ENCODE measurements around the gene CLMN.
"Not testable (repeated sequence)": the region's sequence is repeated elsewhere in the genome, so short reads cannot be mapped to it uniquely, and the experiment has no call there.

The CLMN gene

DNA sequence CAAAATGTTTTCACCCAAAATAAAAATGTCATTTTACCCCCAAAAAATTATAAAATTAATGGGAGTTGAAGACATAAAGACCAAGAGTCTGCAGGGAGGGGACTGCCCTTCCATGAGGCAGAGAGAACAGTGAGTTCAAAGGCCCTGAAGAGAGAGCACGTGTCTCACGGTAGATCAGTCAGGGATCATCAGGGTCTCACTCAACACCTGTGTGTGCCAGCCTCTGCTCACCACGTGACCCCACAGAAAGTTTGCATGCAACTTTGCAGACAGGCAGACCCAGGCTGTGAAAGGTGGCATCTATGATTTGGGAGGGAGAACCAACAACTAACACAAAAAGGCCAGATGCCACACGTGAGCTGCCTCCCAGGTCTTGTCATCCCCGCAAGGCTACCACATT is 33.1 kb downstream of the CLMN start:
- DNase-seq = no peak

DNA sequence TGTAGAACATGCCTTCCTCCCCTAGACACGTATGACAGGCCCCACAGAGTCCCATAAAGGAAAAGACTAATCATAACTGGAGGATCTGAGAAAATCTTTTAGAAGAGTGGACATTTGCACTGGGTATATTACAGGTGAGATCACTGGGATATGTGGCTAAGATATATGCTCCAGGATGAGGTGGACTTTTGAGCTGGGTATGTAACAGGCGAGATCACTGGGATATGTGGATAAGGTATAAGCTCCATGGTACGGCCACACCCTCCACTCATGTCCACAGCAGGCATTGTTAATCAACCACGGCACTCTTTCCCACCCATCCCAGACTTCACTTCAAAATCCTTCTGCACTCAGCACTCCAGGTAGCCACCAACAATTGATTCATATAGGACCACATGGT is 34.1 kb downstream of the CLMN start:
- no peak for DNase-seq

DNA sequence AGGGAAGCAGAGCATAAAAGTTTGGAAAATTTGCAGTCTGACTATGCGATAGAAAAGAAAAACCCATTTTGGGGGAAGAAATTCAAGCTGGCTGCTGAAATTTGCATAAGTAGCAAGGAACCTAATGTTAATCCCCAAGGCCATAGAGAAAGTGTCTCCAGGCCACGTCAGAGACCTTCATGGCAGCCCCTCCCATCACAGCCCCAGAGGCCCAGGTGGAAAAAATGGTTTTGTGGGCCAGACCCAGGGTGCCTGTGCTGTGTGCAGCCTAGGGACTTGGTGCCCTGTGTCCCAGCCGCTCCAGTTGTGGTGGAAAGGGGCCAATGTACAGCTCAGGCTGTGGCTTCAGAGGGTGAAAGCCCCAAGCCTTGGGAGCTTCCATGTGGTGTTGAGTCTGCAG is 35.9 kb downstream of the CLMN start:
- not testable (repeated sequence) for DNase-seq

DNA sequence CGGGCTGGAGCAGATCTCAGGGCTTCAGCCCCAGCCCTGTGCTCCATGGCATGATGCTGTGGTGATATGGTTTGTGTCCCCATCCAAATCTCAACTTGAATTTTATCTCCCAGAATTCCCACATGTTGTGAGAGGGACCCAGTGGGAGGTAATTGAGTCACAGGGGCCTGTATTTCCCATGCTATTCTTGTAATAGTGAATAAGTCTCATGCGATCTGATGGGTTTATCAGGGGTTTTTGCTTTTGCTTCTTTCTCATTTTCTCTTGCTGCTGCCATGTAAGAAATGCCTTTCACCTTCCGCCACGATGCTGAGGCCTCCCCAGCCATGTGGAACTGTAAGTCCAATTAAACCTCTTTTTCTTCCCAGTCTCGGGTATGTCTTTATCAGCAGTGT is 36.7 kb downstream of the CLMN start:
- not testable (repeated sequence) for DNase-seq

DNA sequence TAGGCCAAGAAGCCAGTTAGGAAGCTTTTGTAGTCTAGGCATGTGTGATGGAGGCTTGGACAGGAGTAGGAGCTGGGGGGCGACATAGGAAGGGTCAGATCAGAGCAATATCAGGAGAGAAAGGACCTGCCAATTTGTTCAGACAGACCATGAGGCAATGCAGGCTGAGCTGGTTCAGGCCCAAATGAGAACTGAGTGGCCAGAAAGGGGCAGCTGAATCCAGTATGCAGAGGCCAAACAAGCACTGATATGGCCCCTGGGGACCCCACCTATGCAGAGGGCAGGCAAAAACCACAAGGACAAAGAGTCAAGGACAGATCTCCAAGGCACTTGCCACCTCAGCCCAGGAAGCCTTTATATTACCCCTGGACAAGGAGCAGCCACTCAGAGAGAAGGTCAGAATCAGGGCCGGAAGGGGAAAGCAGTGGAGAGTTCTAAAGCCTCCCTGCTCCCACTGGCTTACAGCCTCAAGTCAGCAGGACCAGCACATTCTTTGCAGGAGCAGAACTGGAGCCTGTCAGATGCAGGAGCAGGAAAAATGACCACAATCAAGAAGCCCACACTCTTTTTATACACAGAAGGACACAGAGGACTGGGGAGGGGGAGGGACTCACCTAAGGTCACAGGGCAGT is 37.2 kb downstream of the CLMN start:
- DNase-seq = no peak

DNA sequence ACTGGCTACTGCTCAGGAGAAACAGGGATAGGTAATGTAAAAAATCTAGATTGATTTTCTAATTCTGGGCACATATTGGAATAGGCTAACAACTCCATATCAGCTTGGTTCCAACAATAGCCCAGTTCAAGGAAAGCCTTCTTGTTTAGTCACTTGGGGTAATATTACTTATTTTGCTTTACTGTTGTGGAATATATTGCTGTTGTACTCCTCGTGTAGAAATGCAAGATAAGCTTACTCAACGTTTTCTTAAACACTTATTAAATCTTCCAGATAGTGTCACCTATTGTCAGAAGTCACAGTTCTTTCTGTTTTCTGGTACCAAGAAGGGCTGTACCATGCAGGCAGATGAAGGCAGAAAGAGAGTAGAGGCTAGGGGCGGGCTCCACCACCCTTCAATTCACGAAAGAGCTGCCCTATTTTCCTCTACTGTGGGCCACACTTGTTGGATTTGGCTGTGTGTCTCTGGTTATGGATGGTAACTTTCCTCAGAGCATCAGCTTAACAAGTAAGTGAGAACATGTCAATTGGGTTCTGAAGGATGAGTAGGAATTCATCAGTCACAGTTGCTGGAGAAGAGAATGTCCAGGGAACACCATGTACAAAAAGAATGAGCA is 38.0 kb downstream of the CLMN start:
- DNase-seq = no peak

DNA sequence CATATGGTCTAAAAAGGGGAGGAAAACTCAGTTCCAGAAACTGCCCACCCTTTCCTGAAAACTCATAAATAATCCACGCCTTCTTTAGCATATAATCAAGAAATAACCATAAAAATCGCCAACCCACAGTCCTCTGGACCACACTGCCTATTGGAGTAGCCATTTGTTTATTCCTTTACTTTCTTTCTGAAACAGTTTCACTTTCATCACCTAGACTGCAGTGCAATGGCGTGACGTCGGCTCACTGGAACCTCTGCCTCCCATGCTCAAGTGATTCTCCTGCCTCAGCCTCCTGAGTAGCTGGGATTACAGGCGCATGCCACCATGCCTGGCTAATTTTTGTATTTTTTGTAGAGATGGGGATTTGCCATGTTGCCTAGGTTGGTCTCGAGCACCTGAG is 44.2 kb downstream of the CLMN start:
- DNase-seq = no peak

DNA sequence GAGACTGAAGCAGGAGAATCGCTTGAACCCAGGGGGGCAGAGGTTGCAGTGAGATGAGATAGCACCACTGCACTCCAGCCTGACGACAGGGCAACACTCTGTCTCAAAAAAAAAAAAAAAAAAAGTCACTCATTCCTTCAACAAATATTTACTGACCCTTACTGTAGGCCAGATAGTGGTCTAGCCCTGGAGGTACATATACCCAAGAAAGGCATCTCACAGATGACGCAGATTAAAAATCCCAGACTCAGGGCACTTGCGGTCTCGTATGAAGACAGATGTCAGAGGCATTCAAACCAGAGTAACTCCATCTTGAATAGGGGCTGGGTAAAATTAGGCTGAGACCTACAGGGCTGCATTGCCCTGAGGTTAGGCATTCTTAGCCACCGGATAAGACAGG is 44.8 kb downstream of the CLMN start:
- DNase-seq = no peak

DNA sequence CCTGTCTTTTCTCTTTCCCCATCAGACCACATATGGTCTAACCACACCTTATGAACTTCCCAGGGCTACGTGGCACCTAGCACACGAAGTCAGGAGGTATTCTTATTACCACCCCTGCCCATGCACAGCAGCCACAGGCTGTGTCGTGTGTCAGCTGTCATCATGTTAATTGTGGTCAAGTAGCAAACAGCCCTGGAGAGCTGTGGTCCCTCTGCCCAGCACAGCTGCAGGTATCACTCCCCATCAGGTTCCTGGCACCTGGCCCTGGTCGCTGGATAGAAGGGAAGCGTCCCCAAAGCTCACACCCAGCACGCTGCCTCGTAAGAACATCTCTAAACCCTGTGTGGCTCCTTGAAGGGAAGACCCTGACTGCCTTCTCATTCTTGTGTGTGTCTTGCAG is 45.4 kb downstream of the CLMN start:
- no peak for DNase-seq

DNA sequence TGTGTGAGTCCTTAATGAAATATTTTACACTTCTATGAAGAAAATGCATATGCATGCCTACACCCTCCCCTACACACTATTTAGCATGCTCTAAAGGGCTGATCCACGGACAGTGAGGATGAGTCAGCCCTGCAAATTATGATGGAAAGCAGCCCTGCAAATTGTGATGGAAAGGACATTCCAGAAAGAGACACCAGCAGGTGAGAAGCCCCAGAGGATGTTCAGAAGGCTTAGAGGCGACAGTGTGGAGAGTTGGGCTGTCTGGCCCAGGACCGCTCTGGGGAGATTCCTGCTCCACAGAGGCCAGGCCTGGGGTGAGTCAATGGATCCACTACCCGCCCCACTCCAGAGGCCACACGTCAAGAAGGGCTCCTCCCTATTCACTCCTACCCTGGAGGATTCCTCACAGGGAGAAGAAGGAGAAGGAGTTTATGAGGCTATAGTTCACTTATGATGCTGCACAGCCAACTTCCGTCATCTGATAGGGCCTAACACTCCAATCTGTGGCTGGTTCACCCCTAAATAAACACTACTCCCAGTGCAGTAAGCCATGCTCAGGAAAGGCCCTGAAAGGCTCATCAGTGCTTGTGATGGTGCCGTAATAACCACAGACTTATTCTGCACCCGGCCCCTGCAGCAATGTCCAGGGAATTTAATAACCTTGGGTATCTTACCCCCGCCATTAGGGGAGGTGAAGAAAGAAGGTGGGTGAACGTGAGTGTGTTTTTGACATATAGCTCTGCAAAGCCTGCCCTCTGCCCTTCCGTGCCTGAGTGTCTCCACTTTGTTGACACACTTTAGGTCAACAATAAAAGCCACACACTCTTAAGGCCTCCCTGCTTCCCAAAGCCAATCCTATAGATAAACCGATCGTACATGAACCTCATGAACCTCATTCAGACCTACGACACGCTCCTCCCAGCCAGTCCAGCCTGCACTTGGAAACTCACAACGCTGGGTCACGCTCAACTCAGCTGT is 46.4 kb downstream of the CLMN start:
- DNase-seq = no peak

DNA sequence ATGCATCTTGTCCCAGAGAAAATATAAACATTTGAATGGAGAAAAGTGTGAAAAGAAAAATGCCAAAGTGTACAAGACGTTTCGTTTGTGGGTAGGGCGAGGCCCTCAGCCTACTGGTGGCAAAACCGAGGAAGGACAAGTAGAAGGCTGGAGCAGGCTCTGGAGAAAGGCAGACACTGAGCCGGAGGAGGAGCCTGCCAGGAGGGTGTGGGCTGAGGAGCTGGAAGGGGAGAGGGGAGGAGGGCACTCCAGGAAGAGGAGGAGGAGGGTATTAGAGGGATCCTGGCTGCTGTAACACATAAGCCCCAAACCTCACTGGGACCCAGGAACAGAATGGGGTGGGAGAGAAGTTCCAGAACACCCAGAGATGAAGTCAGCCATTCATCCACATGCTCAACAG is 47.7 kb downstream of the CLMN start:
- no peak for DNase-seq

DNA sequence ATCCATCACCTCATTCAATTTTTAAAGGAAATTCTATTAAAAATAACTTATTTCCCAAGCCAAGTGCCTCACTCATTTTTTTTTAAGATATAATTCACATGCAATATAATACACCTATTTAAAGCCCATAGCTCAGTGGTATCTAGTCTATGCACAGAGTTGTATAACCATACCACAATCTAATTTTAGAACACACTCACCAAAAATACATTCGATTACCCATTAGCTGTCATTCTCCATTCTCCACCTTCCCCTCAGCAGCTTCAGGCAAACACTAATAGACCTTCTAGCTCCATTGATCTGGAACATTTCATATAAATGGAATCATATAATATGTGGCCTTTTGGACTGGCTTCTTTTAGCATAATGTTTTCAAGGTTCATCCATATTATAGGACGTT is 49.5 kb downstream of the CLMN start:
- no peak for DNase-seq

DNA sequence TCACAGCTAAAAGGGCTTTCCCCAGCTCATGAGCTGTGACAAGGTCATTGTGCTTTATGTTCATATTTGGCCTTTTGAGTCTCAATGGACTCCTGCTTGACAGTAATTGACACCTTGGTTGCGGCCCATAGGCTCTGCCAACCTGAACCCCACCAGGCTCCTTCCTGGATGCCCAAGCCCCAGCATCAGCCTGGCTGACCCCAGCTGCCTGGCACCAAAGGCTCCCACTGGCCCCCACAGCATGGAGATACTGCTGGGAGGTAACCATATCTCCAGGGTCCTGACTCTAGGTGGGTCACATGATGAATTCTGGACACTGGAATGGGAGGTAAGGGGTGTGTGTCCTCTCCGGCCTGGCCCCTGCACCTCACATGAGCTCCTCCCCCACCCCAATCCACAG is 50.2 kb downstream of the CLMN start:
- no peak for DNase-seq

DNA sequence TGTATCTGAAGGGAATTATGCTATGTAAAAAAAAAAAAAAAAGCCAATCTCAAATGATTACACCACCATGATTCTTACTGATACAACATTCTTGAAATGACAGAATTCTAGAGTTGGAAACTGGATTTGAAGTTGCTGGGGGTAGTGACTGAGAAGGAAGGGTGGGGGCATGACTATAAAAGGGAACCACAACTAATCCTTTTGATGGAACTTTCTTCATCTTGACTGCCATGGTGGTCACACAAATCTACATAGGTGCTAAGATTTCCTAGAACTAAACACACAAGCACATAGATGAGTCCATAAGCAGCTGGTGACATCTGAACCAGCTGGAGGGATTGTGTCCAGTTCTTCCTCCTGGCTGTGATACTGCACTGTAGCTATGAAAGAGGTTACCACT is 51.4 kb downstream of the CLMN start:
- DNase-seq = no peak

DNA sequence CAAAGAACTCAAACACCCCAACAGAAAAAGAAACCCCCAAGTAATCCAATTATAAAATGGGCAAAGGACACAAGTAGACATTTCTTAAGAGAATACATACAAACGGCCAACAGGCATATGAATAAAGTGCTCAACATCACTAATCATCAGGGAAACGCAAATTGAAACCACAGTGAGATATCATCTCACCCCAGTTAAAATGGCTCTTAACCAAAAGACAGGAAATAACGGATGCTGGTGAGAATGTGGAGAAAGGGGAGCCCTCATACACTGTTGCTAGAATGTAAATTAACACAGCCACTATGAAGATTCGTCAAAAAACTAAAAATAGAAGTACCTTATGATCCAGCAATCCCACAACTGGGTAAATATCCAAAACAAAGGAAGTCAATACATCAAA is 52.4 kb downstream of the CLMN start:
- DNase-seq = no peak

DNA sequence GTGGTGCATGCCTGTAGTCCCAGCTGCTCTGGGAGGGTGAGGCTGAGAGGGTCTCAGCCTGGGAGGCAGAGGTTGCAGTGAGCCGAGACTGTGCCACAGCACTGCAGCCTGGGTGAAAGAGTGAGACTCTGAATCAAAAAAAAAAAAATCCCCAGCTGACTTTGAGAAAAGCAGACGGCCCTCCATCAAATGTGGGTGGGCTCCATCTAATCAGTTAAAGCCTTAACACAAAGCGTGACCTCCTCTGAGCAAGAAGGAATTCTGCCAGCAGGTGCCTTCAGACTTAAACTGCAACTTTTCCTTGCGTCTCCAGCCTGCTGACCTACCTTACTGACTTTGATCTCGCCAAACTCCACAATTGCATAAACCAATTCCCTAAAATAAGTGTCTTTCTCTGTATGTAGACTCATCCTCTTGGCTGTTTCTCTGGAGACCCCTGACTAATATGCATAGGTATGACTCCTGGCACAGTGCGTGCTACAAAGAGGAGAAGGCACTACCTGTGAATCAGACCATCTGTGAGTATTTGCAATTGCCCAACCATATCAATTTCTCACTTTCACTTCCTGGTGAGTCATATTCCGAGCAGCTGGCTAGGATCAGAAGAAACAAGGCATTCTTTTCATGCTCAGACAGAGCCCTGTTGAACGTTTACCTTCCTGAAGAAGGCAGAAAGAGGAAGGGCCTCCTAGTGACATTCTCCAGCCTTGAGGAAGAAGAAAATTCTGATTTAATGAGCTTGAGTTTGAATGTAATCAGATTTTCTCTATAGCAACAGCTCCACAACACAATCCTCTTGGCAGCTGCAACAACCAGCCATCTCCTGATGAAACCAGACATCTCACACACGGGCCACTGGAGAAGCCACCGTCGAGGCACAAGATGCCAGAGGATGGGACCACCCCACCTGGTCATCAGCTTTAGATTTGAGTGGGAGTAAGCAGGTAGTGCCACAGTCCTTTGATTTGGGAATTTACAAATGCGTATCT is 54.3 kb downstream of the CLMN start:
- no peak for DNase-seq

DNA sequence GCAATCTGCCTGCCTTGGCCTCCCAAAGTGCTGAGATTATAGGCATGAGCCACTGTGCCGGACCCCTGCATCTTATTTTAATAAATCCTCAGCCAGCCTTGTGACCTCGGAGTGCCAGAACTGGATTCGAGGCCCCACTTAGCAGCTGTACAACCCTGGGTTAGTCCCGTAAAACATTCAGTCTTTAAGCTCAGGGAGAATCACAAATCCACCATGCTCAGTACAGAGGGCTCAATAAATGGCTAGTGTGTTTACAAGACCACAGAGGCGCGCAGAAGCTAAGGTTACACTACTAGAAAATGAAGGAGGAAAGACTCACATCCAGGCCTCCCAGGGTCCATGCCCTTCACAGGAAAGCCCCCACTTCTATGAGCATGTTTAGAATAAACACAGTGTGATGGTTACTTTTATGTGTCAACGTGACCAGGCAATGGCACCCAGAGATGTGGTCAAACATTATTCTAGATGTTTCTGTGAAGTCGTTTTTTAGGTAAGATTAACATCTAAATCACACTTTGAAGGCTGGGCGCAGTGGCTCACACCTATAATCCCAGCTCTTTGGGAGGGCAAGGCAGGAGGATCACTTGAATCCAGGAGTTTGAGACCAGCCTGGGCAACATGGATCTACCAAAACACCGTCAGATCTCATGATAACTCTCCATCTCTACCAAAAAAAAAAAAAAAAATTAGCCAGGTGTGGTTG is 55.3 kb downstream of the CLMN start:
- no peak for DNase-seq

DNA sequence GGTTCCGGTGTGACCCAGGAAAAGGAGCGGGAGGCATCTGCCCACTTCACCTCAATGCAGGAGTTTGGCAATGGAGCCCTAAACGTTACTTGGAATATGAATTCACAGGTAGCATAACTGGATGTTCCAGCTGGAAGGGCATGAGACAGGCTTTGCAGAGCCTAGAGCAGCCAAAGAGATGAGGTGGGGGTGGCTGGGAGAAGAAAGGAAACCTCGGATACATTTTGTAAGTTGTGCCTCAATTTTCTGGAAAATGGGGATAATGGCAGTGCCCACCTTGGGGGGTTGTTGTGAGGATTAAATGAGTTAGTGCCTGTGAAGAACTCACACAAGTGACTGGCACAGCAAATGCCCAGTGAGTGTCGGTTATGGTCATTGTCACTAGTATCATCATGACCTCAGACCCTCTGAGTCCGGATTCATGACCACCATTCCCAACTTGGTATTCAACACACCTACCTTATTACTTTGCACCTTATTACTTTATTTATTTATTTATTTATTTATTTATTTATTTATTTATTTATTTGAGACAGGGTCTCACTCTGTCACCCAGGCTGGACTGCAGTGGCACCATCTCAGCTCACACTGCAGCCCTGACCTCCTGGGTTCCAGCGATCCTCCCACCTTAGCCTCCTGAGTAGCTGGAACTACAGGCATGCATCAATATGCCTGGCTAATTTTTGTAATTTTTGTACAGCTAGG is 56.0 kb downstream of the CLMN start:
- DNase-seq = no peak

DNA sequence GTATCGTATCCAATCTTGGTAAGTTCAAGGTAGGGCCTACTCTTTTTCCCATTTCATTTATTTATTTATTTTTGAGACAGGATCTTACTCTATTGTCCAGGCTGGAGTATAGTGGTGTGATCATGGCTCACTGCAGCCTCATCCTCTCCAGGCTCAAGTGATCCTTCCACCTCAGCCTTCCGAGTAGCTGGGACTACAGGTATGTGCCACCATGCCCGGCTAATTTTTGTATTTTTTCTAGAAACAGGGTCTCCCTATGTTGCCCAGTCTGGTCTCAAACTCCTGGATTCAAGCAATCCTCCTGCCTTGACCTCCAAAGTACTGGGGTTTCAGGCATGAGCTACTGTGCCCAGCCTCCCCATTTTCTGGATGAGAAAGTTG is 57.2 kb downstream of the CLMN start:
- no peak for DNase-seq

DNA sequence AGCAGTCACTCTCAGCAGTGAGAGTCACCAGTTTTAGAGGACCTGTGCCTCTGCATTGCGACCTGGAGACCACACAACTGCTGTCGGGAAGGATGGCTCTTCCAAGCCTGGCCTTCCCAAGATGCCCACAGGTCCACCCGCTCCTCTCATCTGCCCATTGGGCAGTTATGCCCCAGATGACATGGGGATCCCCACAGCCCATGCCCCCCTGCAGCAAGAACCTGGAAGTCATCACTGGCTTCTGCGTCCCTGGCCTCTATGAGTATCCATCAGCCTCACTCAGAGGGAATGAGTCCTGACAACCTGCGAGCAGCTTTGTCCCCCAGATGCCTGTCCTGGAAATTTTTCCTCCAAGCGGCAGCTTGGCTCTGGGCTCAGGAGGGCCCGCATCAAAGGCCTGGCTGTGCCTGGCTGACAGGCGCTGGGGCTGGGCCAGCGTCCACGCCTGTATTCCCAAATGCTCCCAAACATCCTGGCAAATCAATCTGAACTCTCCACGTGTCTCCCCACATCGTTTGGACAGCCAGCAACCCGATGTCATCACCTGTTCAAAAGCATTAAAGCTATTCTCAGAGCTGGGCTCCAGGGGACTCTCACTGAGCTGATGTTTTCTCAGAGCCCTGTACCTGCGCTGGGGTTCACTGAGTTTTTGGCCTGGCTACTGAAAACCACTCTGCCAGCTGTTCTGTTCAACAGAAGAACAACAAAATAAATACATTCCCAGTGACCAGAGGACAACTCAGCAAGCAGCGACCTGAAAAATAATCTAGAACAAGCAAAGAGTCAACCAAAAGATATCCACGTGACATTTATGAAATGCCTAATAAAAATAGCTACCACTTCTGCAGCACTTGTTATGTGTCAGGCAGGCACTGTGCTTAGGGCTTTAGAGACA is 57.8 kb downstream of the CLMN start:
- no peak for DNase-seq
